Nephron progenitor cell (in vitro differentiated cells): ENCODE results near the gene HARBI1.

Source experiments
- DNase-seq: peaks from one replicate; pipeline ENCODE4 v3.0.0; 2021
- H3K27ac Mint-ChIP-seq: 2 replicates; pipeline ENCODE4 v1.8.0; 2021; ENCODE audit warnings: mild to moderate bottlenecking, moderate library complexity, mixed read lengths
- H3K27me3 Mint-ChIP-seq: 2 replicates; pipeline ENCODE4 v1.8.0; 2021; ENCODE audit warnings: mild to moderate bottlenecking, low read depth, mixed read lengths; ENCODE audit not compliant: poor library complexity
- H3K36me3 Mint-ChIP-seq: 2 replicates; pipeline ENCODE4 v1.8.0; 2021; ENCODE audit warnings: low read depth, mixed read lengths
- H3K4me1 Mint-ChIP-seq: 2 replicates; pipeline ENCODE4 v1.8.0; 2021; ENCODE audit warnings: mixed read lengths
- H3K4me3 Mint-ChIP-seq: 2 replicates; pipeline ENCODE4 v1.8.0; 2021; ENCODE audit warnings: mild to moderate bottlenecking, moderate library complexity, mixed read lengths
- H3K9me3 Mint-ChIP-seq: 2 replicates; pipeline ENCODE4 v1.8.0; 2021; ENCODE audit warnings: mild to moderate bottlenecking, moderate library complexity, mixed read lengths
- CTCF ChIP-seq: fragments of 200-600 bp; sonication (generic); IDR thresholded peaks from 2 replicates; pipeline ENCODE4 v1.5.0; 2021; ENCODE audit warnings: antibody characterized with exemption

HARBI1 gene

GRCh38 chr11:46599340-46600193, 17.5 kb downstream of the HARBI1 start:
- Mint-ChIP-seq H3K27me3 (no peaks in the 10 kb centered on the region), H3K4me3 (no peak overlapping the region), H3K36me3 (no peaks in the 10 kb centered on the region), H3K27ac (no peak overlapping the region), H3K4me1 (no peaks in the 10 kb centered on the region), H3K9me3 (no peaks in the 10 kb centered on the region)
- DNase-seq: no peak
- no peak for TF ChIP-seq CTCF

GRCh38 chr11:46597609-46598219, 19.3 kb downstream of the HARBI1 start:
- no peak for TF ChIP-seq CTCF
- DNase-seq: no peak
- Mint-ChIP-seq H3K4me1 (peaks cover 16% of the 10 kb centered on the region), H3K27me3 (no peaks in the 10 kb centered on the region), H3K4me3 (no peak overlapping the region), H3K36me3 (no peaks in the 10 kb centered on the region), H3K27ac (no peak overlapping the region), H3K9me3 (peaks cover 4% of the 10 kb centered on the region)

- Mint-ChIP-seq H3K4me3 (no peak overlapping the region), H3K27ac (peak overlapping the region; percentile 36), H3K36me3 (no peaks in the 10 kb centered on the region), H3K4me1 (peaks cover 21% of the 10 kb centered on the region), H3K27me3 (no peaks in the 10 kb centered on the region), H3K9me3 (peaks cover 4% of the 10 kb centered on the region)
- no peak for DNase-seq
- TF ChIP-seq CTCF: no peak
Observed at GRCh38 chr11:46597155-46597554, 19.9 kb downstream of the HARBI1 start.

- Mint-ChIP-seq H3K4me3 (no peak overlapping the region), H3K36me3 (peaks cover 7% of the 10 kb centered on the region), H3K4me1 (peaks cover 32% of the 10 kb centered on the region), H3K27ac (no peak overlapping the region), H3K9me3 (peaks cover 4% of the 10 kb centered on the region), H3K27me3 (no peaks in the 10 kb centered on the region)
- DNase-seq: no peak
- TF ChIP-seq CTCF: no peak
Observed at GRCh38 chr11:46594785-46595184, 22.2 kb downstream of the HARBI1 start.

- no peak for DNase-seq
- Mint-ChIP-seq H3K4me3 (peak overlapping the region; percentile 93), H3K27ac (peak overlapping the region; percentile 98), H3K36me3 (peaks cover 8% of the 10 kb centered on the region), H3K27me3 (no peaks in the 10 kb centered on the region), H3K4me1 (peaks cover 32% of the 10 kb centered on the region), H3K9me3 (peaks cover 4% of the 10 kb centered on the region)
- TF ChIP-seq CTCF: no peak
Observed at GRCh38 chr11:46594374-46594700, 22.7 kb downstream of the HARBI1 start.
